ENCODE results near the gene LRBA. TPM values are rescaled to one million over a fixed set of nuclear protein-coding genes. Genes with fewer than 3 reads are reported as not detected.

LRBA gene
- total and polyA plus RNA-seq, 8 donors, result 7.3 to 156 (median 73.9) TPM

GRCh38 chr4:150501009-150501727 is 513.9 kb downstream of the LRBA start:
- intact Hi-C loops (cut with DNase I; ENCODE audit: low total_unique reads), result no loop called here
- Histone ChIP-seq H3K4me1 (no peaks in the 10 kb centered on the region), H3K27me3 (no peaks in the 10 kb centered on the region), H3K4me3 (no peak overlapping the region), H3K27ac (no peak overlapping the region), H3K36me3 (no peaks in the 10 kb centered on the region), H3K9me3 (no peaks in the 10 kb centered on the region)
- TF ChIP-seq CTCF (IDR thresholded peaks at IDR 0.05), result no peak
- no peak for TF ChIP-seq POLR2A (IDR thresholded peaks at IDR 0.05)
- TF ChIP-seq POLR2AphosphoS5 (IDR thresholded peaks at IDR 0.05), result no peak
- TF ChIP-seq EP300 (IDR thresholded peaks at IDR 0.05), result no peak
- WGBS, 5 donors, result 92 to 96% (median 93%) methylated on average over 6 of the region's 6 CpGs
- no peak for DNase-seq

GRCh38 chr4:150497612-150498011 is 517.5 kb downstream of the LRBA start:
- Histone ChIP-seq H3K27ac (no peak overlapping the region), H3K4me1 (no peaks in the 10 kb centered on the region), H3K36me3 (no peaks in the 10 kb centered on the region), H3K9me3 (no peaks in the 10 kb centered on the region), H3K4me3 (no peak overlapping the region), H3K27me3 (no peaks in the 10 kb centered on the region)
- intact Hi-C loops (cut with DNase I; ENCODE audit: low total_unique reads), result no loop called here
- TF ChIP-seq CTCF (IDR thresholded peaks at IDR 0.05) (no peak), EP300 (IDR thresholded peaks at IDR 0.05) (no peak), POLR2AphosphoS5 (IDR thresholded peaks at IDR 0.05) (no peak)
- no peak for DNase-seq
- 77 to 85% (median 82%) methylated on average over 3 of the region's 3 CpGs for WGBS, 5 donors

DNA sequence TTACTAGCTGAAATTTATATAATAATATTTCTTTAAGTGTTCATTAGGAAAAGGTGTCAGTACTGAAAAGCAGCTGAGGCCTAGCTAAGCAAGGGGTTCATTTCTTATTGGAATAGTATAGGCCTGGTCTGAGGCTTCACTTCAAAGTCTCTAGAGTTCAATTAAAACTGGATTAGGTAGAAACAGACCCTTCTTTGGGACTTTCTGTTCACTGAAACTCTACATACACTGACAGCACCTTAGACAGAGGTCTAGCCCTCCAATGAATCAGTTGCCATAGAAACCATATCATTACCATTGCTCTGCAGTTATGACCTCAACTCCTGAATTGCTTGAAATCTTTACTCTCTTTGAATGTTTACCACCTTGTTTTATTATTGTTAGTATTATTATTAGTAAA is 519.5 kb downstream of the LRBA start:
- DNase-seq, result no peak
- Histone ChIP-seq H3K4me1 (no peaks in the 10 kb centered on the region), H3K27me3 (no peaks in the 10 kb centered on the region), H3K9me3 (no peaks in the 10 kb centered on the region), H3K36me3 (no peaks in the 10 kb centered on the region), H3K4me3 (no peak overlapping the region), H3K27ac (no peak overlapping the region)
- TF ChIP-seq POLR2AphosphoS5 (IDR thresholded peaks at IDR 0.05), result no peak
- TF ChIP-seq POLR2A (IDR thresholded peaks at IDR 0.05), result no peak
- no peak for TF ChIP-seq CTCF (IDR thresholded peaks at IDR 0.05)
- TF ChIP-seq EP300 (IDR thresholded peaks at IDR 0.05), result no peak
- intact Hi-C loops (cut with DNase I; ENCODE audit: low total_unique reads), result no loop called here

- no peaks in the 10 kb centered on the region for H3K4me1 ChIP-seq
- no peaks in the 10 kb centered on the region for H3K27me3 ChIP-seq
- 96 to 100% (median 98%) methylated on average over 2 of the region's 2 CpGs for WGBS, 5 donors
- TF ChIP-seq EP300 (IDR thresholded peaks at IDR 0.05) (no peak), POLR2AphosphoS5 (IDR thresholded peaks at IDR 0.05) (no peak)
- no peak for DNase-seq
- no peaks in the 10 kb centered on the region for H3K36me3 ChIP-seq
- H3K27ac ChIP-seq, result no peak overlapping the region
- no peak overlapping the region for H3K4me3 ChIP-seq
- H3K9me3 ChIP-seq, result no peaks in the 10 kb centered on the region
- intact Hi-C loops (cut with DNase I; ENCODE audit: low total_unique reads), result no loop called here
Observed at GRCh38 chr4:150493851-150494250, 521.2 kb downstream of the LRBA start.

All from stomach (tissue), 9 donors.